Activated naive CD8-positive, alpha-beta T cell treated with anti-CD3 and anti-CD28 coated beads, Interleukin-2, amount 10 ng/mL, durations not matched to agents 7 days and 5 days (primary cell): ENCODE measurements around the gene RGS7. TPM values are rescaled to one million over a fixed set of nuclear protein-coding genes. Genes with fewer than 3 reads are reported as not detected.

ENCODE experiments used
- ATAC-seq: fragments of 150-1000 bp; cut with Tn5 transposase; one replicate; pipeline ENCODE4 v1.10.0; 2021; ENCODE audit warnings: low read depth, moderate library complexity
- POLR2A ChIA-PET: fragments of 350-600 bp; sonication (Branson Sonifier 250); formaldehyde crosslinking; loops from one replicate; lab custom pipeline; 2021; ENCODE audit warnings: antibody characterized with exemption; lab: Charles Lee
- DNase-seq: peaks from one replicate; pipeline ENCODE4 v3.0.0; 2021
- H3K27ac Mint-ChIP-seq: one replicate; pipeline ENCODE4 v1.8.0; 2022; ENCODE audit warnings: mild to moderate bottlenecking, mixed read lengths
- H3K27me3 Mint-ChIP-seq: one replicate; pipeline ENCODE4 v1.8.0; 2022; ENCODE audit warnings: mild to moderate bottlenecking, moderate library complexity, mixed read lengths
- H3K36me3 Mint-ChIP-seq: one replicate; pipeline ENCODE4 v1.8.0; 2021; ENCODE audit warnings: mild to moderate bottlenecking, mixed read lengths
- H3K4me1 Mint-ChIP-seq: one replicate; pipeline ENCODE4 v1.8.0; 2021; ENCODE audit warnings: mixed read lengths
- H3K4me3 Mint-ChIP-seq: one replicate; pipeline ENCODE4 v1.8.0; 2022; ENCODE audit warnings: mild to moderate bottlenecking, moderate library complexity, mixed read lengths
- H3K9me3 Mint-ChIP-seq: one replicate; pipeline ENCODE4 v1.8.0; 2021; ENCODE audit warnings: mixed read lengths
- total RNA-seq, 2 experiments: library from RNA; stranded (reverse); gene quantifications; one replicate each; pipeline ENCODE4 v1.2.3, GENCODE V29; 2021

Gene RGS7
- total RNA-seq, 2 experiments from 2014 or later: not detected

GRCh38 chr1:240843798-240844197 lies 513.2 kb downstream of the RGS7 start:
- POLR2A ChIA-PET: no interaction called here
- DNase-seq (no peak), ATAC-seq (no peak)
- no peak overlapping the region for H3K4me3 Mint-ChIP-seq
- H3K27ac Mint-ChIP-seq: no peak overlapping the region
- H3K36me3 Mint-ChIP-seq: no peaks in the 10 kb centered on the region
- no peaks in the 10 kb centered on the region for H3K27me3 Mint-ChIP-seq
- H3K9me3 Mint-ChIP-seq: peaks cover 2% of the 10 kb centered on the region
- H3K4me1 Mint-ChIP-seq: no peaks in the 10 kb centered on the region

GRCh38 chr1:240836271-240836670 lies 520.7 kb downstream of the RGS7 start:
- Mint-ChIP-seq H3K4me3 (no peak overlapping the region), H3K4me1 (no peaks in the 10 kb centered on the region), H3K27ac (no peak overlapping the region), H3K36me3 (no peaks in the 10 kb centered on the region), H3K9me3 (peaks cover 2% of the 10 kb centered on the region), H3K27me3 (no peaks in the 10 kb centered on the region)
- POLR2A ChIA-PET: no interaction called here
- no peak for DNase-seq
- ATAC-seq: no peak

- DNase-seq (no peak), ATAC-seq (no peak)
- Mint-ChIP-seq H3K9me3 (peaks cover 2% of the 10 kb centered on the region), H3K4me1 (no peaks in the 10 kb centered on the region), H3K4me3 (no peak overlapping the region), H3K36me3 (no peaks in the 10 kb centered on the region), H3K27ac (no peak overlapping the region), H3K27me3 (no peaks in the 10 kb centered on the region)
- POLR2A ChIA-PET: no interaction called here
Observed at GRCh38 chr1:240835291-240835690, 521.7 kb downstream of the RGS7 start.

GRCh38 chr1:240833075-240833474 lies 523.9 kb downstream of the RGS7 start:
- H3K27ac Mint-ChIP-seq: no peak overlapping the region
- H3K27me3 Mint-ChIP-seq: no peaks in the 10 kb centered on the region
- H3K9me3 Mint-ChIP-seq: peaks cover 2% of the 10 kb centered on the region

GRCh38 chr1:240831922-240832321 lies 525.1 kb downstream of the RGS7 start:
- H3K27ac Mint-ChIP-seq: no peak overlapping the region
- no peaks in the 10 kb centered on the region for H3K36me3 Mint-ChIP-seq
- POLR2A ChIA-PET: no interaction called here

More at GRCh38 chr1:240833075-240833474, 523.9 kb downstream of the RGS7 start:
- POLR2A ChIA-PET: no interaction called here
- H3K4me3 Mint-ChIP-seq: no peak overlapping the region
- H3K36me3 Mint-ChIP-seq: no peaks in the 10 kb centered on the region
- ATAC-seq: no peak
- no peak for DNase-seq
- H3K4me1 Mint-ChIP-seq: no peaks in the 10 kb centered on the region

GRCh38 chr1:240831191-240831631 lies 525.8 kb downstream of the RGS7 start:
- H3K27me3 Mint-ChIP-seq: no peaks in the 10 kb centered on the region
- H3K4me3 Mint-ChIP-seq: no peak overlapping the region
- no peak for ATAC-seq
- no peak for DNase-seq
- H3K27ac Mint-ChIP-seq: no peak overlapping the region
- H3K9me3 Mint-ChIP-seq: peaks cover 2% of the 10 kb centered on the region
- H3K36me3 Mint-ChIP-seq: no peaks in the 10 kb centered on the region
- POLR2A ChIA-PET: no interaction called here
- H3K4me1 Mint-ChIP-seq: no peaks in the 10 kb centered on the region

More at GRCh38 chr1:240831922-240832321, 525.1 kb downstream of the RGS7 start:
- Mint-ChIP-seq H3K9me3 (peaks cover 2% of the 10 kb centered on the region), H3K27me3 (no peaks in the 10 kb centered on the region), H3K4me1 (no peaks in the 10 kb centered on the region), H3K4me3 (no peak overlapping the region)
- no peak for DNase-seq
- no peak for ATAC-seq

GRCh38 chr1:240829487-240829886 lies 527.5 kb downstream of the RGS7 start:
- POLR2A ChIA-PET: no interaction called here
- H3K27me3 Mint-ChIP-seq: no peaks in the 10 kb centered on the region
- no peak overlapping the region for H3K27ac Mint-ChIP-seq
- peaks cover 2% of the 10 kb centered on the region for H3K9me3 Mint-ChIP-seq
- H3K4me3 Mint-ChIP-seq: no peak overlapping the region
- H3K36me3 Mint-ChIP-seq: no peaks in the 10 kb centered on the region
- DNase-seq (no peak), ATAC-seq (no peak)
- no peaks in the 10 kb centered on the region for H3K4me1 Mint-ChIP-seq

- POLR2A ChIA-PET: no interaction called here
- no peaks in the 10 kb centered on the region for H3K4me1 Mint-ChIP-seq
- no peaks in the 10 kb centered on the region for H3K27me3 Mint-ChIP-seq
- H3K9me3 Mint-ChIP-seq: no peaks in the 10 kb centered on the region
- ATAC-seq (no peak), DNase-seq (no peak)
- no peaks in the 10 kb centered on the region for H3K36me3 Mint-ChIP-seq
- no peak overlapping the region for H3K4me3 Mint-ChIP-seq
- no peak overlapping the region for H3K27ac Mint-ChIP-seq
Observed at GRCh38 chr1:240827786-240828185, 529.2 kb downstream of the RGS7 start.

- Mint-ChIP-seq H3K4me3 (no peak overlapping the region), H3K9me3 (no peaks in the 10 kb centered on the region), H3K27me3 (no peaks in the 10 kb centered on the region), H3K36me3 (no peaks in the 10 kb centered on the region), H3K27ac (no peak overlapping the region), H3K4me1 (no peaks in the 10 kb centered on the region)
- POLR2A ChIA-PET: no interaction called here
- ATAC-seq (no peak), DNase-seq (no peak)
Observed at GRCh38 chr1:240824238-240824637, 532.8 kb downstream of the RGS7 start.

GRCh38 chr1:240823357-240823756 lies 533.6 kb downstream of the RGS7 start:
- H3K27me3 Mint-ChIP-seq: no peaks in the 10 kb centered on the region
- POLR2A ChIA-PET: no interaction called here
- ATAC-seq (no peak), DNase-seq (no peak)
- H3K4me1 Mint-ChIP-seq: no peaks in the 10 kb centered on the region
- no peaks in the 10 kb centered on the region for H3K9me3 Mint-ChIP-seq
- no peak overlapping the region for H3K27ac Mint-ChIP-seq
- no peaks in the 10 kb centered on the region for H3K36me3 Mint-ChIP-seq
- H3K4me3 Mint-ChIP-seq: no peak overlapping the region

GRCh38 chr1:240821925-240822324 lies 535.1 kb downstream of the RGS7 start:
- H3K4me1 Mint-ChIP-seq: no peaks in the 10 kb centered on the region
- POLR2A ChIA-PET: no interaction called here
- H3K9me3 Mint-ChIP-seq: no peaks in the 10 kb centered on the region
- ATAC-seq: no peak
- no peak overlapping the region for H3K4me3 Mint-ChIP-seq
- DNase-seq: no peak
- H3K27me3 Mint-ChIP-seq: no peaks in the 10 kb centered on the region
- no peak overlapping the region for H3K27ac Mint-ChIP-seq
- H3K36me3 Mint-ChIP-seq: no peaks in the 10 kb centered on the region

- ATAC-seq: no peak
- DNase-seq: no peak
- Mint-ChIP-seq H3K4me1 (no peaks in the 10 kb centered on the region), H3K36me3 (no peaks in the 10 kb centered on the region), H3K9me3 (no peaks in the 10 kb centered on the region), H3K4me3 (no peak overlapping the region), H3K27ac (no peak overlapping the region), H3K27me3 (no peaks in the 10 kb centered on the region)
- POLR2A ChIA-PET: no interaction called here
Observed at GRCh38 chr1:240820816-240821215, 536.2 kb downstream of the RGS7 start.

GRCh38 chr1:240816472-240816871 lies 540.5 kb downstream of the RGS7 start:
- Mint-ChIP-seq H3K9me3 (no peaks in the 10 kb centered on the region), H3K27ac (no peak overlapping the region), H3K27me3 (no peaks in the 10 kb centered on the region), H3K36me3 (no peaks in the 10 kb centered on the region), H3K4me1 (no peaks in the 10 kb centered on the region), H3K4me3 (no peak overlapping the region)
- DNase-seq: no peak
- ATAC-seq: no peak
- POLR2A ChIA-PET: no interaction called here

- H3K4me1 Mint-ChIP-seq: no peaks in the 10 kb centered on the region
- no peaks in the 10 kb centered on the region for H3K9me3 Mint-ChIP-seq
- POLR2A ChIA-PET: no interaction called here
- DNase-seq (no peak), ATAC-seq (no peak)
- no peaks in the 10 kb centered on the region for H3K36me3 Mint-ChIP-seq
- no peak overlapping the region for H3K27ac Mint-ChIP-seq
- no peaks in the 10 kb centered on the region for H3K27me3 Mint-ChIP-seq
- no peak overlapping the region for H3K4me3 Mint-ChIP-seq
Observed at GRCh38 chr1:240813720-240814119, 543.3 kb downstream of the RGS7 start.

- H3K9me3 Mint-ChIP-seq: no peaks in the 10 kb centered on the region
- no peak overlapping the region for H3K4me3 Mint-ChIP-seq
- no peak overlapping the region for H3K27ac Mint-ChIP-seq
- ATAC-seq (no peak), DNase-seq (no peak)
- POLR2A ChIA-PET: no interaction called here
- no peaks in the 10 kb centered on the region for H3K36me3 Mint-ChIP-seq
- no peaks in the 10 kb centered on the region for H3K4me1 Mint-ChIP-seq
- H3K27me3 Mint-ChIP-seq: no peaks in the 10 kb centered on the region
Observed at GRCh38 chr1:240811256-240811655, 545.7 kb downstream of the RGS7 start.
